ENCODE measurements around the gene IQCE.
"Not testable (repeated sequence)": the region's sequence is repeated elsewhere in the genome, so short reads cannot be mapped to it uniquely, and the experiment has no call there.

Gene IQCE

DNA sequence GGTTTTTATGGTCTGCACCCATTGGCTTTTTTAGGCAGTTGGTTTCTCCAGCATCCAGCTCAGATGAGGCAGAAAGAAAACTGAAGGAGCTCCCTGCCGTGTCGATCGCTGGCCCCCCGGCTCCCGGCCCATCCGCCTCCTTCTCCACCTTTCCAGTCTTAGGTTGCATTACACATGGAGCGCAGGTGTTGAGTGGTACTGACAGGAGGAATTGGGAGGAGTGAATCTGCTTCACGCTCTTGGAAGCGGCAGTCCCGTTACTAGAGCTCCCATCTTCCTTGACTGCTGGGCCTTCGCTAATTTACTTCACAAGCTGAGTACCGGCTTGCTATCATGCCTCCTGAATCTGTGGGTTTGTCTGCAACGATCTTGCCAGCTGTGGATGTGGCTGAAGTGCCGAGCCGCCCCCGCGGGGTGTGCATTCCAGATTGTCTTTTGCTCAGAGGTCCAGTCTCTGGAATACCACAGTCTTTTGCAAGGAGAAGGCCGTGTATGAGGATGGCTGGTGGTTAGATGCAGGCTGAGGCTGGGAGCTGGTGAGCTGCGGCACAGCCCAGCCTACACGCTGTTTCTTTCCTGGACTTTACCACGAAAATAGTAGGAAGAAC lies 17.1 kb downstream of the IQCE start:
- DNase-seq (ENCODE audit: low read depth in 4 of 4, low spot score in 1 of 4), result no peak

DNA sequence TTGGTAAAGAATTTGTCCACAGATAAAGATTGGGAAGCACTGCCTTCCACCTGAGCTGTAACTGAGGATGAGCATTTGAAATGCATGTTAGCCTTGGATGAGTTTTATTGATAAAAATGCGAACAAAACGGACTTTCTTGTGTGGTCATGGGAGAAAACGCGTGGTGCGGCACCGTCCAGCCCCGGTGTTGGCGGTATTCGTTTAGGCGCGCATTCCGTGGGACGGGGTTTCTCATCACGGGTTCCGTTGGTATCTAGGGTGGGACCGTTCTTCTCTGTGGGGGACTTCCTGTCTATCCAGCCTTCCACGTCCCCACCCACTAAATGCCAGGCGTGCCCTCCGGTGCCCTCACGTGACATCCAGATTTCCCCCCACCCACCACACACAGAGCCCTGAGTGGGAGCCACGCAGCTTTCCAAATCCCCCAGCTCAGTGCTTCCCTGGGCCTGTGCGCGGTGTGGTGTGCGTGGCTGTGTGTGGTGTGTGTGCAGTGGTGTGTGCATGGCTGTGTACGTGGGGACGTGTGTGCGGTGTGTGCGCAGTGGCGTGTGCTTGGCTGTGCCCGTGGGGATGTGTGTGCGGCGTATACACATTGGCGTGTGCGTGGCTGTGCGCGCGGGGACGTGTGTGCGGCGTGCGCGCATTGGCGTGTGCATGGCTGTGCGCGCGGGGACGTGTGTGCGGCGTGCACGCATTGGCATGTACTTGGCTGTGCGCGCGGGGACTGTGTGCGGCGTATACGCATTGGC lies 18.1 kb downstream of the IQCE start:
- no peak for DNase-seq (ENCODE audit: low read depth in 4 of 4, low spot score in 1 of 4)

DNA sequence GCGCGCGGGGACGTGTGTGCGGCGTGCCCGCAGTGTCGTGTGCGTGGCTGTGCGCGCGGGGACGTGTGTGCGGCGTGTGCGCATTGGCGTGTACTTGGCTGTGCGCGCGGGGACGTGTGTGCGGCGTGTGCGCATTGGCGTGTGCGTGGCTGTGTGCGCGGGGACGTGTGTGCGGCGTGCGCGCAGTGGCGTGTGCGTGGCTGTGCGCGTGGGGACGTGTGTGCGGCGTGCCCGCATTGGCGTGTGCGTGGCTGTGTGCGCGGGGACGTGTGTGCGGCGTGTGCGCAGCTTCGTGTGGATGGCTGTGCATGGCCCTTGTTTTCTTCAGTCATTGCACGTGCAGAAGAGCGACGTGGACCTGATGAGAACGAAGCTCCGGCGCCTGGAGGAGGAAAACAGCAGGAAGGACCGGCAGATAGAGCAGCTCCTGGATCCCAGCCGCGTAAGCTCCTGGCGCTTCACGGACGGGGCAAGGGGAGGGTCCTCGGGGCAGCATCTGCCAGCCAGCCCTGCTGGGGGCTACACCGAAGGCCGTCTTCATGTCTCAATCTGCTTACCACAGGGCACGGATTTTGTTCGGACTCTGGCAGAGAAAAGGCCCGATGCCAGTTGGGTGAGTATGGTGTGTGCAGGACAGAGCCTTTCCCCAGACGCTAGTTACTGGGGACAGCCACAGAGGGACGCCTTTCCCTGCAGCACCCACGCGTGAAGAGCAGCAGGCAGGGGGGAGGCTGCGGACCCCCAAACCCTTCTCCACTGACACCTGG lies 19.3 kb downstream of the IQCE start:
- DNase-seq (ENCODE audit: low read depth in 4 of 4, low spot score in 1 of 4), result no peak

DNA sequence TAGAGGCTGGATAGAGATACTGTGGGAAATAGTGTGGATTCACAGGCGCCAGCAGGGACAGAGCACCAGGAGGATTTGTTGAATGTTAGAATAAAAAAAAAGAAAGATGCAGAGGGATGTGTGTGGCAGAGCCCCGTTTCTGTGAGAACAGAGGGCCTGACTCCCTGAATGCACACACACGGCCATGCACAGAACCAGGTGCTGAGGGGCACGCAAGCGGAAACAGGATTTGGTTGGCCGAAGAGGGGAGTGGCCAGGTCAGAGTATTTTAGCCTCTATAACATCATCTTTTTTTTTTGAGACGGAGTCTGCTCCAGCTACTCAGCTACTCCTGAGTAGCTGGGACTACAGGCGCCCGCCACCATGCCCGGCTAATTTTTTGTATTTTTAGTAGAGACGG lies 21.9 kb downstream of the IQCE start:
- DNase-seq (ENCODE audit: low read depth in 4 of 4, low spot score in 1 of 4), result no peak

DNA sequence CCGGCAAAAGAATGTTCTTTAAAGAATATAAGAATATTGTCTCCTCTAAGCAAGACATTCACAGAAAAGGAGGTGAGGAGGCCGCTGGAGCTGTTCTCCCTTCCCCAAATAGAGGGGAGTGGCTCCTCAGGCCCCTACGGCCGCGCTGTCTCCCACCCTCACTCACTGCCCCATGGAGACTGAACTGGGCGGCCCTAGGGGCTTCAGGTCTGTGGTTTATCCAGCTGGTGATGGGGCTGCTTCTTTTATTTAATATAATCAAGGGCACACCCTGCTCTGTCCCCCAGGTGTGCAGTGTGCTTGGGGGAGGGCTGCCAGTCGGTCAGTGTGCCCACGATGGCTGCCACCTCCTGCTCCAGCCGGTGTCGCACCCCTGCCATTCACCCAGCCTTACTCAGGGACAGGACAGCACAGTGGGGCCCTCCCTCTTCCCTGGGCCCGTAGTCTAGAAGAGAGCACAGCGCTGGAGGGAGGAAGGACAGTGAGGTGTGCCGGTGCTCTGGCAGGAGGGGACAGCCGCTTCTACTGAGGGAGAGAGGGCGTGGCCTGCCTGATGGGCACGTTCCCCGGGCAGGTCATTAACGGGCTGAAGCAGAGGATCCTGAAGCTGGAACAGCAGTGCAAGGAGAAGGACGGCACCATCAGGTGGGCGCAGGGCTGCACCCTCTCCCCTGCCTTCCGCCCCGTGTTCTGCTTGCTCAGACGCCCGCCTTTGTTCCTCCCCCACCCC lies 23.4 kb downstream of the IQCE start:
- no peak for DNase-seq (ENCODE audit: low read depth in 4 of 4, low spot score in 1 of 4)

DNA sequence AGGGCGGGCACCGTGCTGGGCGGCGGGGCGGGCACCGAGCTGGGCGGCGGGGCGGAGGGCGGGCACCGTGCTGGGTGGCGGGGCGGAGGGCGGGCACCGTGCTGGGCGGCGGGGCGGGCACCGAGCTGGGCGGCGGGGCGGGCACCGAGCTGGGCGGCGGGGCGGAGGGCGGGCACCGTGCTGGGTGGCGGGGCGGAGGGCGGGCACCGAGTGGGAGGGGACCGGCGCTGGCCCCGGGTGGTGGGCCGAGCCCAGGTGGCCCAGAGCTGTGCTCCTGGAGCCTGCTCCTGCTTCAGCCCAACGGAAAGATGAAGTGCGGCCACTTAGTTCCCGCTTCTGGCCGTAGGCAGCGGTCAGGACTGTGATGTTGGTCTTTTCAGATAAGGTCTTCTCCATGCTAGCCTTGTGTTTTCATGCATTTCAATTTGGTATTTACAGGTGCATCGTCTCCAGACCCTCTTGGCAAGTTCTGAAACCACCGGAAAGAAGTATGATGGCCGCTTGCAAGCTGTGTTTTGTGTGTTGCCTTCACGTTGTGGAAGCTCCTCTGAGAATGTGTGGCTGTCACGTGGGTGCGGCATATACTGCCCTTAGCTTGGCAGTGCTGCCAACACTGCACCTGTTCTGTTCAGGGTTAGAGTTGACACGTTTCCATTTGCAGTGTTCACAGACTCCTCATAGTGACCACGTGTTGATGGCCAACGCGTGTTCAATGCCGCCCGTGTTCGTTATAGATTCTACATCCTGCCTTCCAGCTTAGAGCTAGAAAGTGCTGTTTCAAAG lies 25.2 kb downstream of the IQCE start:
- DNase-seq (ENCODE audit: low read depth in 4 of 4, low spot score in 1 of 4), result no peak

DNA sequence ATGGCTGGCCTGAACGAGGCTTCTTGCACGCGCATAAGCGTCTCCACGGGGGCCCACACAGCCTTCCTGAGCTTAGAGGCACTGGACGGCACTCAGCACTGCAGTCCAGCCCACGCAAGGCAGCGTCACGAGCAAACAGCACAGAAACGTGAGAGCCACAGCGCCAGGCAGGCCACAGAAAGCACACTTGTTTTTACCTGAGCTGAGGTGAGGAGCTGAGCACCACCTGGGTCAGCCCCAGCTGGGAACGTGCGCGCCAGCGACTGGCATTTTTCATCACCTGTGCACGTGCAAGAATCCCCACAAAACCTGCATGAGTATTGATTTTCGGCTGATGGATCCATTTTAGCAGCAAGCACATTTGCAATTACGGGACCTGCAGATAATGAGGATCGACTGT lies 26.7 kb downstream of the IQCE start:
- no peak for DNase-seq (ENCODE audit: low read depth in 4 of 4, low spot score in 1 of 4)

DNA sequence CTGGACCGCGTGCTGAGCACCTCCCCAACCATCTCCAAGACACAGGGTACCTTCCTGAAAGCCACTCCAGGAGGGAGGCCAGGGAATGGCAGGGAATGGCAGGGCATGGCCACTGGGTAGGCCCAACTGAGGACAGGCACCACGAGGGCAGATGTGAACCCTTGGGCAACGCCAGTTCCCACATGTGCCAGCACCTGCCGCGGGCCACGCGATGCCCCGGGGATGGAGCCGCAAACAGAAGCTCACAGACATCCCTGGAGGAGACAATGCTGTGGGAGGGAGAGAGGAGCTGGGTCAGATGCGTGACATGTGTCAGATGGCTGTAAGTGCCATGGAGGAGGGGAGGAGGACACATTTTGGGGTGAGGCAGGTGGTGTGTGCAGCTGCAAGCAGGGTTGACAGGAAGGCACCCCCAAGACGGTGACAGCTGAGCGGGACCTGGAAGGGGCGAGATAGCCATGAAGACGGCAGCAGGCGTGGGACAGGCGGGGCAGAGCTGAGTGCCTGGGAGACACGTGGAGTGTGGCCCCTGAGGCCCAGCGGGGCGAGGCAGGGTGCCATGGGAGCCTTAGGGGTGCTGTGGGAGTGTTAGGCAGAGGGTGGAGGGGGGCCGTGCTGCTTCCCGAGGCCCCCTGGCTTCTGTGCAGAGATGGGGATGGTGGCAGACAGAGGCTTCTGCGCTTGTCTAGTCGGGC lies 27.7 kb downstream of the IQCE start:
- DNase-seq (ENCODE audit: low read depth in 4 of 4, low spot score in 1 of 4), result no peak

DNA sequence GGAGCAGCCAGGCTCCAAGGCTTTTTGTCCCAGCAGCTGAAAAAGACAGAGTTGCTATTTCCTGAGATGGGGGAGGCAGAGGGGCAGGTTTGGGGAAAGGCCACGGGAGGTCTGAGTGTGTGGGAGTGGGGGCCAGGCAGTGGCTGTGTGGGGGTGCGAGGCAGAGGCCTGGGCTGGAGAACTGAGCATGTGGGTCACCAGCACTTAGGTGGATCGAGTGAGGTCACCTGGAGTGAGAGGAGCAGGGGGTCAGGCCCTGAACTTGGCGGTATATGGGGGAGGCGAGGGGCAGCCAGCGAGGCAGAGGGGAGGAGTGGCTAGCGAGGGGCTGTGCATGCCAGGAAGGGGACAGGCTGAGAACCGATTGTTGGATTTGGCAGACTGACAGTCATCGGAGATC lies 28.4 kb downstream of the IQCE start:
- no peak for DNase-seq (ENCODE audit: low read depth in 4 of 4, low spot score in 1 of 4)

DNA sequence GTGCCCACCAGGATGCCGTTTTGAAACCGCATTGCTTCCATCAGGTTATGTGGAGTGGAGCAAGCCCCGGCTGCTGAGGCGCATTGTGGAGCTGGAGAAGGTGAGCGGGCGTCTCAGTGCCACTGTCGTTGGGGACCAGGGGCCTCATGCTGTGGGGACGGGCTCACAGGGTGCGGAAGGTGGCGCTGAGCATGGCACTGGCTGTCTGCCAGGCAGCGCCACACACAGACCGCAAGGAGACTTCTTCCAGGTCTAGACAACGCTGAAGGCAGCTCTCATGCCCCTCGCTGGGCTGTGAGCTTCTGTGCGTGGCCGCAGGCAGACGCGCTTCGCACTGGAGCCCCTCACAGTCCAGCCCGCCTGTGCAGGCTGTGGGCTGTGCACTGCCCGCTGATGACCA lies 29.0 kb downstream of the IQCE start:
- DNase-seq (ENCODE audit: low read depth in 4 of 4, low spot score in 1 of 4), result no peak

DNA sequence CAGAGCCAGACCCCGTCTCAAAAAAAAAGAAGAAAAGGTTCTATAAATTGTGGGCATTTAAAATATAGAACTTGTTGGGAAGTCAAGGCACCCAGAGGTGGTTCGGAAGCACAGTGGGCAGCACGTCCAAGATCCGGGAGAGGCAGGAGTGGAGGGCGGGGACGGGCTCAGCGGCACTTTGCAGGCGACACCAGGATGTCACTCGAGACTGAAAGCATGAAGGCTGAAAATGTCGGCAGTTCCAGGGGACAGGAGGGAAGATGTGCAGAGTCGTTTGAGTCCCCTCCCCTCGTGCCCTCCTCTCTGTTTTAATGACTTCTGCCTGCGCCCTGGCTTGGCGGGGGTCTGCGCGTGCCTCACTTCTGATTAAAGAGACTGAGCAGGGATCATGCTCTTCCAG lies 30.6 kb downstream of the IQCE start:
- DNase-seq (ENCODE audit: low read depth in 4 of 4, low spot score in 1 of 4), result no peak

DNA sequence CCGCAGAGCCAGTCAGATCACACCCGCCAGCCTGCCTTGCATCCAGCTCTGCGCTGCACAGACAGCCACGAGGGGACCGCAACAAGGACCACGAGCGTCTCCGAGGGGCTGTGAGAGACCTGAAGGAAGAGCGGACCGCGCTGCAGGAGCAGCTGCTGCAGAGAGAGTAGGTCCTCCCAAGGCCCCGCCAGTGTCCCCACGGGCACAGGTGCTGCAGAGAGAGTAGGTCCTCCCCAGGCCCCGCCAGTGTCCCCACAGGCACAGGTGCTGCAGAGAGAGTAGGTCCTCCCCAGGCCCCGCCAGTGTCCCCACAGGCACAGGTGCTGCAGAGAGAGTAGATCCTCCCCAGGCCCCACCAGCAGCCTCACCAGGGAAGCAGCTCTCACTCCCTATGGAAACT lies 31.2 kb downstream of the IQCE start:
- DNase-seq (ENCODE audit: low read depth in 4 of 4, low spot score in 1 of 4), result not testable (repeated sequence)

DNA sequence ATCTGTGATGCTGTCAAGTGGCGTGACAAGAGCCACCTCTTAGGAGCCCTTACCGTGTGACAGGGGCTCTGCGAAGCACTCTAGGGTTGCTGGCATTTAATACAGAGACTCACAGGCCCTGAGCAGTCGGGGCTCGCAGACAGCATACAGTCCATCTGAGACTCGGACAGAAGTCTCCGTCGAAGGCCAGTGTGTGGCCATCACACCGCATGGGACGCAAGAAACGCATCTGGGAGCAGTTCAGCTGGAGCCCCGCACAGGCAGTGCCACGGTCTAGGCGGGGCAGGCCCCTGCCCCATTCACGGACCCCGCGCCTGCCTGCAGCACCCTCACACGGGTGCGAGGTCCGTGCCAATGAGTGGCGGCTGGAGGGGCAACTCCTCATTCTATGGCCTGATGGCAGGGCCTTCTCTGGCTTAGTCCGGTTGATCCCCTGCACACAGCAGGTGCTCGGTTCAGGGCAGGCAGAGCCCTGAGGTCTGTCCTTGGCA lies 33.6 kb downstream of the IQCE start:
- no peak for DNase-seq (ENCODE audit: low read depth in 4 of 4, low spot score in 1 of 4)

DNA sequence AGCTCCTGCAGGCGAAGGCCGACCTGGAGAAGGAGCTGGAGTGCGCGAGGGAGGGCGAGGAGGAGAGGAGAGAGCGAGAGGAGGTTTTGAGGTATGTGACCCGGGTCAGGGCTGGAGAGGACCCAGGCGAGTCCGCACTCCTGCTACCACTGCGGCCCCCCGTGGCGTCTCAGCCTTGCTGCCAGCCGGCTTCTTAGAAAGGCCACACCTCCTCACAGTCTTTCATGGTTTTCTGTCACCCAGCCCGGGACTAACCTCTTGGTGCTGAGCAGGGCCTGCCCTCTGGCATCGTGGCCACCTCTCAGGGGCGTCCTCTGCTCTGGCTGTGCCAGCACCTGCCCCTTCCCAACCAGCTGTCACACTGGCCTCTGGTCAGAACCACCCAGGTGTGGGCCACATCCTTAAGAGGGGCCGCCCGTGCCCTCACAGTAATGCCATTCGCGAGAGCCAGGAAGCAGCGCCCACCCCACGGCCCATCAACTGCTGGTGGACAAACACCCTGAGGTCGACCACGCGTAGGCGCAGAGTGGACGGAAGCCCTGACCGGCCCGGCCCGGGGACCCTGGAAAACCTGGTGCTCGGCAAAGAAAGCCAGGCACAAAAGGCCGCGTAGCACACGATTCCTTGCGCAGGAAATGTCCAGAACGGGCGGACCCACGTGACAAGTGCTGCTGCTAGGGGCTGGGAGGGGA lies 34.4 kb downstream of the IQCE start:
- no peak for DNase-seq (ENCODE audit: low read depth in 4 of 4, low spot score in 1 of 4)

DNA sequence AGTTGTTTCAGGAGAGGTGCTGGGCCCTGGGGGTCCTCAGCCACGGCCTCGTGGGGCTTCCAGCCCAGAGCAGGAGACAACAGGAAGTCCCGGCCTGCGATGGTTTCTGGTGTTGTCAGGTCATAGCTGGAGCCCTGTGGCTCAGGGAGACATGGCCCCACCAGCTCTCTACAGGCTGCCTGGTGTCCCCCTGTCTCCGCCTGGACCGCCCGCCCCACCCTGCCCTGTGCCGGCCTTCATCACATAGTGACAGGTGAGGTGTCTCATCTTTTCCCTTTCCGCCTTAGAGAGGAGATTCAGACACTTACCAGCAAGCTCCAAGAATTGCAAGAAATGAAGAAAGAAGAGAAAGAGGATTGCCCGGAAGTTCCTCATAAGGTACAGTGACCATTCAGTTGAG lies 35.8 kb downstream of the IQCE start:
- no peak for DNase-seq (ENCODE audit: low read depth in 4 of 4, low spot score in 1 of 4)

DNA sequence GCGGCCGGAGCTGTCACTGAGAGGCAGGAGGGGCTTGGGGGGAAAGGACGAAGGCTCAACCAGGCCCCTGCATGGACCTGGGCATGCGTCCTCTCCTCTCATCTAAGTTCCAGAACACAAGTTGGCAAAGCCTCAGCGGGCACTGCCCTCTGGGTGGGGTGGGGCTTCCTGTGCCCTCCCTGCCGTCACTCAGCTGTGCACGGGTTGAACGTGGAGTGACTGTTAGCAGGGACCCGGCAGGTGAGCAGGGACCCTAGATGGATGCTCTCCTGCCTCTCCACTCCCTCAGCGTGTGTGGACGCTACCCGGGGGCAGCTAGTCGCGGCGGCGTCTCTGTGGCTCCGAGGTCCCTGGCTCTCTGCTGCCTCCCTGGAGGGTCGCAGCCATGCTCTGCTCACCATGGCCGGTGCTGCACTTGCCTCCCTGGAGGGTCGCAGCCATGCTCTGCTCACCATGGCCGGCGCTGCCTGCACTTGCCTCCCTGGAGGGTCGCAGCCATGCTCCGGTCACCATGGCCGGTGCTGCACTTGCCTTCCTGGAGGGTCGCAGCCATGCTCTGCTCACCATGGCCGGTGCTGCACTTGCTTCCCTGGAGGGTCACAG lies 36.6 kb downstream of the IQCE start:
- no peak for DNase-seq (ENCODE audit: low read depth in 4 of 4, low spot score in 1 of 4)

DNA sequence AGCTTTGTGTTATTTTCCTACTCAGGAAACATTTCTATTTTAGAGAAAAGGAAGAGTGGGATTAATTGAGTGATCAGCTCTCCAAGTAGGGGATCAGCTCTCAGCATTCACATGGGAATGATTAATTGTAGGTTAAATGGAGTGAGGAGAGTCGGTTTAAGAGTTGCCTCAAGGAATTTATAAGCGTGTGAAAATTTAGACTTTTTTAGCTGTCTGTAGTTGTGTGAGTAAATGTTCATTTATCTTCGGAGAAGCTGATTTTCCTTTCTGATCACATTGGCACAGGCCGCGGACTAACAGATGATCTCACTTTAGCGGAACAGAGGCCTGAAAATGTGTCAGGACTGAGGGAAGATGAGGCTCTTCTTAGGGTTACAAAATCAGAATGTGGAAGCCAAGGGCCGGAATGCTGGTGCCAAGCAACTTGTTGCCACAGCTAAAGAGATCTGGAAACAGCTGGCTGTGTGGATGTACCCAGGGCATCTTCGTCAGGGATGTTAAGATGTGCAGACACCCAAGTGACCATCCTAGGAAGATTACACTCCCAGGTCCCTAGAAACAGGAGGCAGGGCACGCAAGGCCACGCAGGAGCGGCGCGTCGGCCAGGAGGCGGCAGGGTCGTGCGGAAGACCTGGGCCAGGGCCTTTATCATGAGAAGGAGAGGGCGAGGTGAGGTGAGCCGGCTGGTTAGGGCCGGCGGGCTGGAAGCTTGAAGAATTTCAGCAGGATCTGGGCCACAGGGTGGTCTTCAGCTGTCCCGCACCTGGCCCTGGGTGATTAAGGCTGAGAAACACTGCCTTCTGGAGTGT lies 37.9 kb downstream of the IQCE start:
- DNase-seq (ENCODE audit: low read depth in 4 of 4, low spot score in 1 of 4), result no peak

DNA sequence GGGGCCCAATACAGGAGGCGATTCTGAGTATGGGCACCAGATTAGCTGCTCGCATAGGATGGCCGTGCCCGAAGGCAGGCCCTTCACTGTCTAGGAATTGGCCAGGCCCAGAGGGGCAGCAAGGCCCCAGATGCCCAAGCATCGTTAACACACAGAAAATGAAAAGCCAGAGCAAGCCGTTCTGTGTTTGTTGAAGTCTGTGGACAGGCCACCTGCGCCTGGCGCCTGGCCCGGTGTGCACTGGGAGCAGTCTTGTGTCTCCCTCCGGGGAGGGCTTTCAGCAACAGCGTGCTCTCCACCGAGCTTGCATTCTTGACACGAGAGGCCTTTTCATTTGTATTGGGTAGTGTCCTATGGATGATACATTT lies 38.5 kb downstream of the IQCE start:
- no peak for DNase-seq (ENCODE audit: low read depth in 4 of 4, low spot score in 1 of 4)
